H9 (cell line): ENCODE measurements around the gene TUFT1. TPM values are rescaled to one million over a fixed set of nuclear protein-coding genes. Genes with fewer than 3 reads are reported as not detected.

Source experiments
- DNase-seq: peaks from one replicate; pipeline ENCODE4 v3.0.0-alpha.2; 2017
- H2AFZ ChIP-seq: one replicate; pipeline ENCODE4 v1.6.1; 2013; ENCODE audit warnings: mild to moderate bottlenecking, low read length, control low read depth, moderate library complexity
- H2AK5ac ChIP-seq: 2 replicates; pipeline ENCODE4 v1.6.1; 2013; ENCODE audit warnings: low read length, control low read depth, mixed read lengths; ENCODE audit not compliant: insufficient read length
- H2BK120ac ChIP-seq: one replicate; pipeline ENCODE4 v1.6.1; 2013; ENCODE audit warnings: low read depth, mild to moderate bottlenecking, low read length, control low read depth, inconsistent platforms; ENCODE audit not compliant: poor library complexity, severe bottlenecking
- H2BK12ac ChIP-seq: 2 replicates; pipeline ENCODE4 v1.6.1; 2013; ENCODE audit warnings: low read length, control low read depth, mixed read lengths, low read depth; ENCODE audit not compliant: insufficient read length
- H2BK15ac ChIP-seq: 2 replicates; pipeline ENCODE4 v1.6.1; 2013; ENCODE audit warnings: low read depth, low read length, control low read depth
- H2BK20ac ChIP-seq: one replicate; pipeline ENCODE4 v1.6.1; 2013; ENCODE audit warnings: low read depth, mild to moderate bottlenecking, low read length, control low read depth, inconsistent platforms; ENCODE audit not compliant: poor library complexity, severe bottlenecking
- H2BK5ac ChIP-seq: 2 replicates; pipeline ENCODE4 v1.6.1; 2013; ENCODE audit warnings: low read length, control low read depth, mixed read lengths; ENCODE audit not compliant: insufficient read length
- H3K14ac ChIP-seq: 2 replicates; pipeline ENCODE4 v1.6.1; 2013; ENCODE audit warnings: low read length, control low read depth; ENCODE audit not compliant: insufficient read depth
- H3K18ac ChIP-seq: 2 replicates; pipeline ENCODE4 v1.6.1; 2013; ENCODE audit warnings: low read depth, mild to moderate bottlenecking, mixed read lengths, low read length, control low read depth; ENCODE audit not compliant: insufficient read length
- H3K23ac ChIP-seq: 2 replicates; pipeline ENCODE4 v1.6.1; 2013; ENCODE audit warnings: low read length, control low read depth, mixed read lengths, low read depth; ENCODE audit not compliant: insufficient read length
- H3K23me2 ChIP-seq: 2 replicates; pipeline ENCODE4 v1.6.1; 2013; ENCODE audit warnings: low read depth, mild to moderate bottlenecking, mixed read lengths, low read length, control low read depth; ENCODE audit not compliant: insufficient read length, poor library complexity, severe bottlenecking
- H3K27ac ChIP-seq: 2 replicates; pipeline ENCODE4 v1.5.1; 2013; ENCODE audit warnings: low read length, control low read depth, mixed read lengths, low read depth; ENCODE audit not compliant: insufficient read length
- H3K27me3 ChIP-seq: 2 replicates; pipeline ENCODE4 v1.6.1; 2013; ENCODE audit warnings: low read length, control low read depth, inconsistent platforms; ENCODE audit not compliant: insufficient read depth
- H3K4ac ChIP-seq: 2 replicates; pipeline ENCODE4 v1.6.1; 2013; ENCODE audit warnings: low read depth, mild to moderate bottlenecking, control low read depth, inconsistent platforms, low read length, moderate library complexity
- H3K4me1 ChIP-seq: 2 replicates; pipeline ENCODE4 v1.6.1; 2013; ENCODE audit warnings: low read length, control low read depth, inconsistent platforms; ENCODE audit not compliant: insufficient read depth
- H3K4me2 ChIP-seq: 2 replicates; pipeline ENCODE4 v1.6.1; 2013; ENCODE audit warnings: low read length, control low read depth, mixed read lengths; ENCODE audit not compliant: insufficient read length, insufficient read depth
- H3K56ac ChIP-seq: 2 replicates; pipeline ENCODE4 v1.6.1; 2013; ENCODE audit warnings: low read depth, mild to moderate bottlenecking, mixed read lengths, low read length, control low read depth; ENCODE audit not compliant: insufficient read length
- H3K79me1 ChIP-seq: 2 replicates; pipeline ENCODE4 v1.6.1; 2013; ENCODE audit warnings: low read depth, mild to moderate bottlenecking, moderate library complexity, low read length, control low read depth, inconsistent platforms; ENCODE audit not compliant: insufficient read depth, poor library complexity, severe bottlenecking
- H3K79me2 ChIP-seq: 2 replicates; pipeline ENCODE4 v1.6.1; 2013; ENCODE audit warnings: low read length, control low read depth, inconsistent platforms; ENCODE audit not compliant: insufficient read depth
- H3K9ac ChIP-seq: 2 replicates; pipeline ENCODE4 v1.6.1; 2013; ENCODE audit warnings: low read length, control low read depth, mixed read lengths; ENCODE audit not compliant: insufficient read length; ENCODE audit errors: extremely low read depth
- H3K9me3 ChIP-seq: one replicate; pipeline ENCODE4 v1.6.1; 2013; ENCODE audit warnings: low read depth, low read length, inconsistent platforms; ENCODE audit not compliant: control insufficient read depth
- H3T11ph ChIP-seq: one replicate; pipeline ENCODE4 v1.6.1; 2013; ENCODE audit warnings: mild to moderate bottlenecking, low read length, control low read depth, inconsistent platforms
- H4K20me1 ChIP-seq: one replicate; pipeline ENCODE4 v1.6.1; 2013; ENCODE audit not compliant: control insufficient read depth, insufficient read length, insufficient read depth
- H4K5ac ChIP-seq: 2 replicates; pipeline ENCODE4 v1.6.1; 2013; ENCODE audit warnings: low read depth, mild to moderate bottlenecking, mixed read lengths, low read length, control low read depth; ENCODE audit not compliant: insufficient read length
- H4K8ac ChIP-seq: replicated peaks from 2 replicates; pipeline ENCODE4 v1.6.1; 2013; ENCODE audit warnings: low read length, control low read depth, mixed read lengths, low read depth; ENCODE audit not compliant: insufficient read length
- H4K91ac ChIP-seq: 2 replicates; pipeline ENCODE4 v1.6.1; 2013; ENCODE audit warnings: low read depth, mild to moderate bottlenecking, moderate library complexity, mixed read lengths, low read length, control low read depth; ENCODE audit not compliant: insufficient read length
- H3K27ac Mint-ChIP-seq, 3 experiments: 2 replicates in 2 of 3; 3 replicates in 1 of 3; pipeline ENCODE4 v1.8.0; 2020 to 2021; ENCODE audit warnings: mixed read lengths in 3 of 3, mild to moderate bottlenecking in 1 of 3, moderate library complexity in 1 of 3
- H3K27me3 Mint-ChIP-seq: 2 replicates; pipeline ENCODE4 v1.8.0; 2021; ENCODE audit warnings: low read depth, mild to moderate bottlenecking, moderate library complexity, mixed read lengths
- H3K36me3 Mint-ChIP-seq, 3 experiments: 2 replicates in 2 of 3; 3 replicates in 1 of 3; pipeline ENCODE4 v1.8.0; 2020 to 2021; ENCODE audit warnings: low read depth in 3 of 3, mixed read lengths in 3 of 3; ENCODE audit not compliant: insufficient read depth in 1 of 3
- H3K4me1 Mint-ChIP-seq, 2 experiments: 2 replicates each; pipeline ENCODE4 v1.8.0; 2020; ENCODE audit warnings: mixed read lengths in 2 of 2
- H3K4me3 Mint-ChIP-seq, 2 experiments: 2 replicates in 1 of 2; 3 replicates in 1 of 2; pipeline ENCODE4 v1.8.0; 2020 to 2021; ENCODE audit warnings: mild to moderate bottlenecking in 2 of 2, mixed read lengths in 2 of 2, moderate library complexity in 1 of 2
- H3K9me3 Mint-ChIP-seq, 2 experiments: 2 replicates in 1 of 2; 3 replicates in 1 of 2; pipeline ENCODE4 v1.8.0; 2020; ENCODE audit warnings: mild to moderate bottlenecking in 2 of 2, mixed read lengths in 2 of 2, moderate library complexity in 1 of 2
- CTCF ChIP-seq: fragments of 200-600 bp; sonication (generic); conservative IDR thresholded peaks from 3 replicates; pipeline ENCODE4 v1.8.0; 2021; ENCODE audit warnings: antibody characterized with exemption, mild to moderate bottlenecking
- WGBS: extraction: QIAGEN DNeasy Blood & Tissue Kit; methylation state at CpG from one replicate; pipeline ENCODE4 v1.1.7; 2013; ENCODE audit warnings: missing lambda C conversion rate, low lambda C conversion rate, mixed read lengths; ENCODE audit not compliant: insufficient read length; ENCODE audit errors: extremely low coverage; 5-methylcytosine and 5-hydroxymethylcytosine counted together
- total RNA-seq: library from RNA; stranded (reverse); gene quantifications from 2 replicates; pipeline ENCODE4 v1.2.1, GENCODE V29; 2021

Gene TUFT1
- total RNA-seq, 1 experiment from 2014 or later = 6.2 TPM

GRCh38 chr1:151512326-151512725 is 27.8 kb upstream of the TUFT1 start:
- DNase-seq = peak; percentile 40
- Histone ChIP-seq H3K9ac (peak overlapping the region; percentile 13), H4K91ac (no peak overlapping the region), H2BK20ac (no peak overlapping the region), H3K79me1 (no peaks in the 10 kb centered on the region), H3K79me2 (no peaks in the 10 kb centered on the region), H3K9me3 (no peaks in the 10 kb centered on the region), H3K56ac (no peak overlapping the region), H2BK15ac (no peak overlapping the region), H3K4ac (no peak overlapping the region), H3K14ac (no peak overlapping the region), H3K4me2 (peak overlapping the region; percentile 76), H4K5ac (no peak overlapping the region), H3K27ac (no peak overlapping the region), H3T11ph (no peak overlapping the region), H2AK5ac (no peak overlapping the region), H2AFZ (no peak overlapping the region), H4K8ac (no peak overlapping the region), H3K4me1 (peaks cover 15% of the 10 kb centered on the region; the same call in 1 of the 2 replicates), H3K23ac (no peak overlapping the region), H3K23me2 (peaks cover 21% of the 10 kb centered on the region), H4K20me1 (no peaks in the 10 kb centered on the region), H3K18ac (no peak overlapping the region), H2BK120ac (no peak overlapping the region), H2BK5ac (no peak overlapping the region), H3K27me3 (no peaks in the 10 kb centered on the region), H2BK12ac (no peak overlapping the region)
- H3K9me3 Mint-ChIP-seq = no peaks in the 10 kb centered on the region
- WGBS = no CpG with 5 or more reads among the region's 4 CpGs
- no peak for TF ChIP-seq CTCF
- no peaks in the 10 kb centered on the region; a peak in 3 of 7 replicates for H3K36me3 Mint-ChIP-seq
- peaks cover 48 to 52% of the 10 kb centered on the region in 2 experiments for H3K4me1 Mint-ChIP-seq
- H3K27ac Mint-ChIP-seq = no peak overlapping the region; a peak in 1 of 7 replicates
- H3K27me3 Mint-ChIP-seq = no peaks in the 10 kb centered on the region
- H3K4me3 Mint-ChIP-seq = peak overlapping the region; percentile 89 to 91
